ENCODE data around the gene EML4.

- no peak for TF ChIP-seq CTCF (IDR thresholded peaks at IDR 0.05)
- TF ChIP-seq POLR2A (IDR thresholded peaks at IDR 0.05): no peak
Observed at GRCh38 chr2:42171396-42171980, 2.3 kb downstream of the EML4 start.
